HG03378 (cell line): ENCODE data around the gene CBX8.

Experiments used
- ATAC-seq: cut with Tn5 transposase; IDR thresholded peaks from one replicate; pipeline ENCODE4 v1.9.1; 2021; ENCODE audit warnings: mild to moderate bottlenecking, moderate library complexity; ENCODE audit not compliant: unreplicated experiment

Gene CBX8

DNA sequence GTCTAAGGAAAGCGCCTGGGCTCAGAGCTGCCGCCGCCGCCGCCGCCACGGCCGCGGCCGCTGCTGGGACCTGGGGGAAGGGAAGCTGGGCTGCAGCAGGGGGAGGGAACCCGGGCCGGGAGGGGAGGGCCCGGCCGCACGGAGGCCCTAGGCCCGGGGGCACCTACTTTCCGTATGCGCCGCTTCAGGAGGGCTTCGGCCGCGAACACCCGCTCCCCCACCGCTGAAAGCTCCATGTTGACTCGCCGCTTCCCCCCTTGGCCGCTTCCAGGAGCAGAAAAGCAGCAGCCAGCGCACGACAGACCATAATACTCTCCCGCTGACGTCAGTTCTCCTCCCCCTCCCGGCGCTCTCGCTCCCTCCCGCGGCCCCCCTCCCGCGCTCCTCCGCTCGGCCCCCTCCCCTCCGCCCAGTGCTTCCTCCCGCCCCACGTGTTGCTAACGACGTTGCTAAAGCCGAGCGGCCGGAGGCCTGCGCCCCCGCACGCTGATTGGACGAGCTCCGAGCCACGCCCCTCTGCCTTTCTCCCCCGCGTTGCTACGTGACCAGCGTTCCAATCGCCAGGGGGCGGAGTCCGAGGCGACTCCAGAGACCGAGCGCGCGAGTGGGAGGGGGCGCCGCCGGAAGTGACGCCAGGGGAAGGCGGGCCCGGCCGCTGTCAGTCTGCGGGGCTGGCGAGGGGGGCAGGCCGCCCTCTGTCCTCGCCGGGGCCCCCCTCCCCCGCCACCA is at the start of gene CBX8:
CBX8 (minus strand) TSS at position 315 of the 729 bp plus-strand sequence; CDS start at position 236, 79 bp downstream.
- peak; percentile 68 for ATAC-seq

DNA sequence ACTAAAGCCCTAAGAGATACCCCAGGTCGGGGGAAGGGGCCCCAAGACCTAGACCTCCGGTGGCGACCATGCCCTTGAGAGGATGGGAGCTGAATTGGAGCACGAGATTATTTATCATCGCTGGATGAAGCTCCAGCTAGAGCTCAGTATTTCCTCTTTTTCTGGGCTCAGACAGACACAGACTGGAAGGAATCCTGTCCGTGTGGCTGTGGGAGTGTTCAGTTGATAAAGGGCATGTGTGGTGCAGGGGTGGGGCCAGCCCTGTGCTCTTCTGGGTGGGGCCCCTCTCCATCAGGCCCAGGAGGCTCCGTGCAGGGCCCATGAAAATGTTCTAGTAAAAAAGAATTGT is 48.7 kb upstream of the CBX8 start:
- no peak for ATAC-seq

DNA sequence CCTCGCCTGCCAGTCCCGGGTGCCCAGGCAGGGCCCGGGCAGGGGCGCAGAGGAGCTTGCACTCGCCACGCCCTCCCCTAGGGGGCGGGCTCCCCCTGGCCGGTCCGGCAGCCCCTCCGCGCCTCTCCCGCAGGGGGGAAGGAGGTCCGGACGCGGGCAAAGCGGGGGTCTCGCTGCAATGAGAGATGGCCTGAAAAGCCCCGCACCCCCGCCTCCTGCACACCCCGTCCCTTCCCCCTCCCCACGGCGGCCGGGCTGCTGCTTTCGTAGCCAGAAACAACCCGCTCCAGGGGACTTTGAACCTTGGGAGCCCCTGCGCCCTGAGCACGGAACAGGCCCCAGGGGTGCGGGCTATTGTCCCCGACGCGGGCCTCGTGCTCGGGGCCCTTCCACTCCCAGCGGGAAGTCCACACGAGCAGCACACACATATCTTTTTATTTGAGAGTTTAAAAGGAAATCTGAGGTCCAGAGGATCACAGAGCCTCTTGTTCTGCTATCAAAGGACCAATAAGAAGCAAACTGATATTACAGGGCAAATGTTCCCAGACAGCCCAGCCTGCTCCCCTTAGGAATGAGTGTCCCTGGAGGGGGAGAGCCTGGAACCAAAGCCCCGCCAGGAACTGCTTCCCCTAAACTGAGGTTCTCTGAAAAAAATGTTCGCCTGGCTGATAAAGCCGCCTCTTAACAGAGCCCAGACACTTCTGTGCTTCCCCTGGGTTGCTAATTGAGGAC is 48.2 kb upstream of the CBX8 start:
- ATAC-seq = no peak

DNA sequence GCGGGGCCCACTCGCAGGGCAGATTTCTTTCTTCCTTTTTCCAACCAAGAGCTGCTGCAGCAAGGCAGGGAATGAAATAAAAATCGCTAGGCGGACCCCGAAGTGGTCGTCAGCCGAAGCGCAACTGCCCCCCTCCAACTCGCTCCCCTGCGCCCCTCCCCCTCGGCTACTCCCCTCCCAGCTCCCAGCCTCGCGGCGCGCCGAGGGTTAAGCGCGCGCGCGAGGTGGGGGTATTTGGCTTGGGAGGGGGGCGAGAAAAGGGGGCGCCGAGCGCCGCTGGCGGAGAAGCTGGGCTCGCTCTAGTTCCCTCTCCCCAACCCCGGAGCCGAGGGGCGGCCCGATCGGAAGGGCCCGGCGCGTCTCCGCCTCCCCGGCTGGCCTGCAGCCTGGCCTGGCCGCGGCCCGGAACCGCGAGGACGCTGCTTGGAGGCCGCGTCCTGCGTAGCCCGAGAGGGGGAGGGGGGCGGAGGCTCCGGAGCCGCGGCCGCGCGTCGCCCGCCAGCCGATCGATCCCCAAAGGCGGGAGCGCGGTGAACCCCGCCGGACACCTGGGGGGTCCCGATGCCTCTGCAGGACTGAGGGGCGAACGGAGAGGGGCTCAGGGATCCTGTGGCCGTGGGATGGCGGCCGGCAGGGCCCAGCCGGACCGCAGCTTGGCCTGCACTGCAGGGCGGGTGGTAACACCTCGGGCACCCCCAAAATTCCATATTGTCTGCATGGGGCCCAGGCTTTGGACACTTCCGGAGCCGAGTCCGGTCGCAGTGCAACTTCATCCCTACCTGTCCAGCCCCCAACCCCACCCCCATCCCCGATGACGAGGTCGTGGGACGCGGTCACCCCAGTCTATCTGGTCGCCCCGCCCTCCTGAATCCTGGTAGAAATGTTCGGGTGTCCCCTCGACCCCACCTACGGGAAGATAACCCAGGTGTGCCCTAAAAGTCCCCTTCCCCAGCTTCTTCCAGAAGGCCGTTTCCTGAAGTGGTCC is 47.2 kb upstream of the CBX8 start:
- ATAC-seq = no peak

DNA sequence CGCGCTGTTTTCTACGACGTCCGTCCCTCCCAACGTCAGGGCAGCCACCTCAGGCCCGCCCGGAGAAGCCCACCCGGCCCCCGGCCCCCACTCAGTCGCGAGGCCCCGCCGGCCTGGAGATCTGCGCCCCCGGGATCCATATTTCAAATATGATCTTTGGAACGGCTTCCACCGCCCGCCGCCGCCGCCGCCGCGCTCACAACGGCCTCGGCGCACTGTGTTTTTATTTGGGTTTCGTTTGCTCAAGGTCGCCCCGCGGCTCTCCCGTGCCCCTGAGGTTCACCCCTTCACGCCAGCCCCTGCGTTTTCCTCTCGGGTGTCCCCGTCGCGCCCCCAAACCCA is 46.6 kb upstream of the CBX8 start:
- no peak for ATAC-seq

DNA sequence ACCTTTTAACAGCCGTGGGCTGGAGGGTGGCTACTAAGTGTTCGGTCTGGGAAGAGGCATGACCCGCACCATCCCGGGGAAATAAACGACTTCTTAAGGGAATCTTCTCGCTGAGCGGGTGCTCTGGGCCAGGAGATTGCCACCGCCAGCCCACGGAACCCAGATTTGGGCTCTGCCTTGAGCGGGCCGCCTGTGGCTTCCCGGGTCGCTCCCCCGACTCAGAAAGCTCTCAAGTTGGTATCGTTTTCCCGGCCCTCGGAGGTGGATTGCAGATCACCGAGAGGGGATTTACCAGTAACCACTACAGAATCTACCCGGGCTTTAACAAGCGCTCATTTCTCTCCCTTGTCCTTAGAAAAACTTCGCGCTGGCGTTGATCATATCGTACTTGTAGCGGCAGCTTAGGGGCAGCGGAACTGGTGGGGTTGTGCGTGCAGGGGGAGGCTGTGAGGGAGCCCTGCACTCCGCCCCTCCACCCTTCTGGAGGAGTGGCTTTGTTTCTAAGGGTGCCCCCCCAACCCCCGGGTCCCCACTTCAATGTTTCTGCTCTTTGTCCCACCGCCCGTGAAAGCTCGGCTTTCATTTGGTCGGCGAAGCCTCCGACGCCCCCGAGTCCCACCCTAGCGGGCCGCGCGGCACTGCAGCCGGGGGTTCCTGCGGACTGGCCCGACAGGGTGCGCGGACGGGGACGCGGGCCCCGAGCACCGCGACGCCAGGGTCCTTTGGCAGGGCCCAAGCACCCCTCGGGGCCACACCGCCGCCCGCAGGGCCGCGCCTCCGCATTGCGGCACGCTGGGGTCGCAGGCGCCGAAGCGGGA is 46.0 kb upstream of the CBX8 start:
- ATAC-seq = no peak

DNA sequence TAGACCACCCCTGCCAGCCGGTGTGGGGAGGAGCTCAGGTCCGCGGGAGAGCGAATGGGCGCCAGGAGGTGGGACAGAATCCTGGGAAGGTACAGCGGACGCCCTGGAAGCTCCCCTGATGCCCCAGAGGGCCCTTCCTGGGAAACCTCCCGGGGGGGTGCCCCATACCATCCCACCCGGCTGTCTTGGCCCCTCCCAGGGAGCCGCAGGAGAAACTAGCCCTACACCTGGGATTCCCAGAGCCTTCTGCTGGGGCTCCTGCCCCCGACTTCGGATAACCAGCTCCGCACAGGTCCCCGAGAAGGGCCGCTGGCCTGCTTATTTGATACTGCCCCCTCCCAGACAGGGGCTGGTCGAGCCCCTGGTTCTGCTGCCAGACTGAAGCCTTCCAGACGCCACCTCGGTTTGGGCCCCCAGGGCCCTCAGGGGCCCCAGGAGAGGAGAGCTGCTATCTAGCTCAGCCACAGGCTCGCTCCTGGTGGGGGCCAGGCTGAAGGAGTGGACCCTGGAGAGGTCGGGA is 45.3 kb upstream of the CBX8 start:
- no peak for ATAC-seq

DNA sequence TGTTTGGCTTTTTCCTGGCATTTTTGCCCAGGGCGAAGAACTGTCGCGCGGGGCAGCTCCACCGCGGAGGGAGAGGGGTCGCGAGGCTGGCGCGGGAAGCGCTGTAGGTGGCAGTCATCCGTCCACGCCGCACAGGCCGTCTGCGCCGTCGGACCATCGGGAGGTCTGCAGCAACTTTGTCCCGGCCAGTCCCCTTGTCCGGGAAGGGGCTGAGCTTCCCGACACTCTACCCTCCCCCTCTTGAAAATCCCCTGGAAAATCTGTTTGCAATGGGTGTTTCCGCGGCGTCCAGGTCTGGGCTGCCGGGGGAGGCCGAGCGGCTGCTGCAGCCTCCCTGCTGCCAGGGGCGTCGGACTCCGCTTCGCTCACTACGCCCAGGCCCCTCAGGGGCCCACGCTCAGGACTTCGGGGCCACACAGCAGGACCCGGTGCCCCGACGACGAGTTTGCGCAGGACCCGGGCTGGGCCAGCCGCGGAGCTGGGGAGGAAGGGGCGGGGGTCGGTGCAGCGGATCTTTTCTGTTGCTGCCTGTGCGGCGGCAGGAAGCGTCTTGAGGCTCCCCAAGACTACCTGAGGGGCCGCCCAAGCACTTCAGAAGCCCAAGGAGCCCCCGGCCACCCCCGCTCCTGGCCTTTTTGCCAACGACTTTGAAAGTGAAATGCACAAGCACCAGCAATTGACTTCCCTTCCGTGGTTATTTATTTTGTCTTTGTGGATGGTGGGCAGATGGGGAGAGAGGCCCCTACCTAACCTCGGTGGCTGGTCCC is 44.7 kb upstream of the CBX8 start:
- no peak for ATAC-seq

DNA sequence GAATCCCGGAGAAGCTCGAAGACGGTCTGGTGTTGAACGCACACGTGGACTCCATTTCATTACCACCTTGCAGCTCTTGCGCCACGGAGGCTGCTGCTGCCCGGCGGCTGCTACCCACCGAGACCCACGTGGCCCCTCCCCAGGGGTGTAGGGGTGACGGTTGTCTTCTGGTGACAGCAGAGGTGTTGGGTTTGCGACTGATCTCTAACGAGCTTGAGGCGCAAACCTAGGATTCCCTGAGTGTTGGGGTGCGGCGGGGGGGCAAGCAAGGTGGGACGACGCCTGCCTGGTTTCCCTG is 44.1 kb upstream of the CBX8 start:
- ATAC-seq = no peak

DNA sequence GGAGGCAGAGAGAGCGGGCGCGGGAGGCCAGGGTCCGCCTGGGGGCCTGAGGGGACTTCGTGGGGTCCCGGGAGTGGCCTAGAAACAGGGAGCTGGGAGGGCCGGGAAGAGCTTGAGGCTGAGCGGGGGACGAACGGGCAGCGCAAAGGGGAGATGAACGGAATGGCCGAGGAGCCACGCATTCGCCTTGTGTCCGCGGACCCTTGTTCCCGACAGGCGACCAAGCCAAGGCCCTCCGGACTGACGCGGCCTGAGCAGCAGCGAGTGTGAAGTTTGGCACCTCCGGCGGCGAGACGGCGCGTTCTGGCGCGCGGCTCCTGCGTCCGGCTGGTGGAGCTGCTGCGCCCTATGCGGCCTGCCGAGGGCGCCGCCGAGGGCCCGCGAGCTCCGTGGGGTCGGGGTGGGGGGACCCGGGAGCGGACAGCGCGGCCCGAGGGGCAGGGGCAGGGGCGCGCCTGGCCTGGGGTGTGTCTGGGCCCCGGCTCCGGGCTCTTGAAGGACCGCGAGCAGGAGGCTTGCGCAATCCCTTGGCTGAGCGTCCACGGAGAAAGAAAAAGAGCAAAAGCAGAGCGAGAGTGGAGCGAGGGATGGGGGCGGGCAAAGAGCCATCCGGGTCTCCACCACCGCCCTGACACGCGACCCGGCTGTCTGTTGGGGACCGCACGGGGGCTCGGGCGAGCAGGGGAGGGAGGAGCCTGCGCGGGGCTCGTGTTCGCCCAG is 43.6 kb upstream of the CBX8 start:
- ATAC-seq = no peak

DNA sequence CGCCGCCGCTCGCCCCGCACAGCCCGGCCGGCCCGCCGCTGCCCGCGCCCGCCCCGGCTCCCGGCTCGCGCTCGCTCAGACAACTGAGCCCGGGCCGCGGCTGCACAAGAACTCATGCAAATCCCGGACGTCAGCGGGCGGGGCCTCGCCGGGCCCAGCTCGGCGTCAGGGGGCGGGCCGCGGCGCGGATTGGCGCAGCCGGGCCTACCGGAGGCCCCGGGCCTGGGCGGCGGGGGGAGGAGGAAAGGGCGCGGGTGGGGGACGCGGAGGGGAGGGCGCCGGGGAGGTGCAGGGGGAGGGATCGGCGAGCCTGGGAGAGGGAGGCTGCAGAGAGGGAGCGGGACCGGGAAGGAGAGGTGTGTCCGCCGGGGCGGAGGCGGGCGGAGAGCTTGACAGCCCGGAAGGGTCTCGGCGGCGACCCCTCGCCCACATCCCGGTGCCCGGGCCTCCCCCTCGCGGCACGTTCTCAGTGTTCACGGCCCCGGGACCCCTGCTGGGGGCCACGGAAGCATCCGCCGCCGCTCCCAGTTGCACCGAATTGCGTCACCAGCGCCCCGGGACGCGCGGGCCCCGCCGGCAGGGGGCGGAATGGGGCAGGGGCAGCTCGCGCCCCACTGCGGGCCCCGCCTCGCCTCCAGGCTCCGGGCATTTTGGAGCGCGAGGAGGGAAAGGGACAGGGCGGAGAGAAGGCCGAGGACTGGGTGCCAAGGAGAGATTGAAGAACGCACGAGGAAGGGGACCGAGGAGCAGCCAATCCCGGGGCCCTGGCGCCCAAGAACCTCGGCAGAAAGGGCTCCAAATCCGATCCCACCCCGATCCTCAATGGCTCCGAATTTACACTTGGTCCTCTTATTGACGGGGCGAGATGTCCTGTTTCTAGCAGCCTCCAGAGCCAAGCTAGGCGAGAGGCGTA is 42.7 kb upstream of the CBX8 start, which contains the start of gene CBX4:
CBX4 (minus strand) TSS at position 85 of the 913 bp plus-strand sequence. CDS start 189 bp downstream, outside the sequence.
- no peak for ATAC-seq

DNA sequence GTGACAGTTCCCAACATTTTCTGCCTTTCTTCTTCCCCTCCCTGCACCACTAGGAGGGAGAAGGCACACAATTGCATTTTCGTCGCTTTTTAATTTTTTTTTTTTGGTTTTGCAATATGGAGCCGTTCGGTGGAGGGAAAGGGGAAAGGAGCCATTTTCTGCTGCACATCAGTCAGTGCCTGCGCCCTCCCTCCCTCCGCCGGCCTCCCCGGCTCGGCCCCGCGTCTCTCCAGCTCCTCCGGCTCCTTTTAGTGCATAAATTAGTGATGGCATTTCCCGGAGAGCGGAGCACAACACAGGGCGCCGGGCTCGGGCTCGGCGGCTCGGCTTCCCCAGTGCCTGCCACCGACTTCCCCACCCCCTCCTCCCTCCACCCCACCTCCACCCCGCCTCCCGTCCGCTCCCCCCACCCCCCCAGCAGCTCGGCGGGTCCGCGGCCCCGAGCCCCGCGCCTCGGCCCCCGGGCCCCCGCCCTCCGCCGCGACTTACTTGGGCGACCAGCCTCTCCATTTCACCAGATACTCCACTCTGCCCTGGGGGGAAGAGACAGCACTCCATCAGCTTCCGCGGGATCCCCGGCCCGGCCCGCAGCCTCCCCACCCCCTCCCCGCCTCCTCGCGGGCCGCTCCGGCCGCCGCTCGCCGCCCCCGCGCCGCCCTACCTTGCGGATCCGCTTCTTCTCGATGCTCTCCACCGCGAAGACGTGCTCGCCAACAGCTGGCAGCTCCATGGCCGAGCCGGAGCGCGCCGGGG is 41.8 kb upstream of the CBX8 start:
- ATAC-seq = no peak

DNA sequence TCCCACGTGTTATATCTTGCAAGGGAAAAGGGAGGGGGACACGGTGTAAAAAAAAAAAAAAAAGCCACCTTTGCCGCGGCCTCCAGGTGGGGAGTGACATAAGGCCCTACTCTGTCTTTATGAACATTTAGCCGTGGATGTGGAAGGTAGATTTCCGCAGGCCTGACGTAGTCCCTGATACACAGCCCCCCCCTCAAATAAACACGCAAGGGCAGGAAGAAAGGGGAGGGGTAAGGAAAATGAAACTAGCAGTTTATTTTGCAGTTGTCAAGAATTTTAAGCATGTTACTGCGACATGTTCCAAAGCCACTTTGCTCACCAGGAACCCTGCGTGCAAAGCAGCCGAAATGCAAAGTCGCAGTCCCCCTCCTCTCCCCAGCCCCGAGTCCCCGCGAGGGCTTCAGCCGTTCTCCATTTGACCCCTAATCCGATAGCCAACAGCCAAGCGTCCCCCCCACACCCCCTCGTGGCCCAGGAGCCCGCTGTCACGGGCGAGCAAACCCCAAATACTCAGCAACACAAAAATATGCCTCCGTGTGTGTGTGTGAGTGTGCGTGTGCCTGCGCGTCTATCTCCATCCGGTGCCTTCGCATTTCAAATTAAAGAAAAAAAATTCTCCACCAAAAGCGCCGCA is 41.1 kb upstream of the CBX8 start:
- no peak for ATAC-seq

DNA sequence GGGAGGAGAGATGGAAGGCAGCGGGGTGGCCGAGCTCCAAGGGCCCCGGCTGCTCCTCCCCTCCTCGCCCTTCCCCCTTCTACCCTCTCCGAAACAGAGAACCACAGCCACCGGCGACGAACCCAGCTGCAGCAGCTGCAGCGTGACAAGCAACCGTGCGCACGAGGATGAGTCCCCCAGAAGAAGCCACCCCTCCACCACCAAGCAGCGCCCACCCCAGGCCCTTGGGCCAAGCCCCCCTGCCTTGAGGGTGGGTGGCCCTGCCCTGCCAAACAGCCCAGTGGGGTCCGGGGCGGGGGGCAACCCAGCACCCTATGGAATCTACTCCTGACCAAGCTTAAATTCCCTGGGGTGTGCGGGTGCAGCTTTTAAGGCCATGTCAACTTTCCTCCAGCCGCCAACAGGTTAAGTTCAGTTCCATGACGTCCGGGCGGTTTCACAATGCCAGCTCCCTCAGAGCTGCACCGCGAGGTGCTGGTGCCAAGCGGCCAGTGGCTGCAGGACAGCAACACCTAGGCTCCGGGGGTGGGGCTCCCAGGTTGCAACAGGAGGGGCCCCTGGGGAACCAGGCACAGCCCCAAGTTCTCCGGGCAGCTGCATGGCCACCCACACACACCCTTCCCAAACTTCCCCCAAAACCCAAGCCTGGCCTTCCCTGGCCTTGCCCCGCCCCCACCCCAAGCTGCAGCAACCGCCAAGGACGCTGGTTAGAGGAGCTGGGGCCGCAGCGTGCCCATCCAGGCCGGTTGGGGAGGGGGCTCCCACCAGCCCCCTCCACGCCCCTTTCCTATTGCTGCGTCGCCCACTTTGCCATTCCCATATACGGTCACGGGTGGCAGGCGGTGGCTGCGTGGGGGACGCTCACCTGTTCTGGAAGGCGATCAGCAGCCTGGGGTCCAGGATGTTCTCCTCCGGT is 40.4 kb upstream of the CBX8 start:
- ATAC-seq = no peak

DNA sequence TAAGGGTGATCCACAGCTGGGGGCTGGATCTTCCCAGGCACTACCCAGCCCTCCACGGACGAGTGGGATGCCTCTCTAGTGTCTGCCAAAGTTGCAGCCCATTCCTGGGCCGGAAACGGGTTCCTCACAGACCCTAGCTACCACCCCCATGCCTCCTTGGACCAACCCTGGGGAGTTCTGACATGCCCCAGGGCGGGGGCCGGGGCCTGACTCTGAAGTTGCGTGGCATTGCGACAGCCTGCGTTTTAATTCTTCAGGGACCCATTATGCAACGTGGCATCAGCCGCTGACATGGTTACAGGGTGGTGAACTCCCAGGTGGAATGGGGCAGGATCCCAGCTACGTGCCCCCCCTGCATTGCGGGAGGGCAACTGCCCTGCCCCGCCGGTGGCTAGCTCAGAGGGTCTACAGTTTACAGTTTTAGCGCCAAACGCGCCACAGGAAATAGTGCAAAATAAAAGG is 39.7 kb upstream of the CBX8 start:
- ATAC-seq = no peak
